Smooth muscle cell (in vitro differentiated cells): Measurements from ENCODE around the gene SF3B2. TPM values are rescaled to one million over a fixed set of nuclear protein-coding genes. Genes with fewer than 3 reads are reported as not detected.
A peak's percentile ranks its signal among the peaks of the same experiment; 100 is the strongest.
"Not testable (repeated sequence)": the region's sequence is repeated elsewhere in the genome, so short reads cannot be mapped to it uniquely, and the experiment has no call there.

Source experiments
- DNase-seq: peaks from one replicate; lab custom pipeline; 2025; ENCODE audit not compliant: unreplicated experiment; lab: John Stamatoyannopoulos, UW
- H2AFZ ChIP-seq: fragments of 200-600 bp; sonication (generic); 2 replicates; pipeline ENCODE4 v1.6.0; 2016; ENCODE audit warnings: antibody characterized with exemption, low read depth, mild to moderate bottlenecking
- H3F3A ChIP-seq: fragments of 200-600 bp; sonication (generic); 2 replicates; pipeline ENCODE4 v1.6.0; 2017; ENCODE audit warnings: antibody characterized with exemption, low read depth
- H3K27ac ChIP-seq: fragments of 200-600 bp; sonication (generic); 2 replicates; pipeline ENCODE4 v1.5.1; 2016; ENCODE audit warnings: low read depth, mild to moderate bottlenecking
- H3K27me3 ChIP-seq: fragments of 200-600 bp; sonication (generic); 2 replicates; pipeline ENCODE4 v1.6.1; 2016; ENCODE audit warnings: low read depth, mild to moderate bottlenecking
- H3K36me3 ChIP-seq: fragments of 200-600 bp; sonication (generic); 2 replicates; pipeline ENCODE4 v1.5.1; 2016; ENCODE audit warnings: low read depth
- H3K4me1 ChIP-seq: fragments of 200-600 bp; sonication (generic); 2 replicates; pipeline ENCODE4 v1.5.1; 2016; ENCODE audit warnings: low read depth
- H3K4me2 ChIP-seq: fragments of 200-600 bp; sonication (generic); 2 replicates; pipeline ENCODE4 v1.6.0; 2016; ENCODE audit warnings: mild to moderate bottlenecking
- H3K4me3 ChIP-seq: fragments of 200-600 bp; sonication (generic); 2 replicates; pipeline ENCODE4 v1.5.1; 2016; ENCODE audit warnings: mild to moderate bottlenecking
- H3K79me2 ChIP-seq: fragments of 200-600 bp; sonication (generic); 2 replicates; pipeline ENCODE4 v1.6.0; 2016; ENCODE audit warnings: low read depth, mild to moderate bottlenecking
- H3K9ac ChIP-seq: fragments of 200-600 bp; sonication (generic); 2 replicates; pipeline ENCODE4 v1.6.0; 2016; ENCODE audit warnings: low read depth
- H3K9me3 ChIP-seq: fragments of 200-600 bp; sonication (generic); replicated peaks from 2 replicates; pipeline ENCODE4 v1.5.1; 2016; ENCODE audit warnings: low read depth
- H4K20me1 ChIP-seq: fragments of 200-600 bp; sonication (generic); 2 replicates; pipeline ENCODE4 v1.6.0; 2016; ENCODE audit warnings: low read depth
- CTCF ChIP-seq: fragments of 200-600 bp; sonication (generic); IDR thresholded peaks from 2 replicates; pipeline ENCODE4 v1.5.1; 2017; ENCODE audit warnings: borderline replicate concordance, mild to moderate bottlenecking, antibody characterized with exemption; ENCODE audit not compliant: insufficient read depth, poor library complexity, severe bottlenecking
- WGBS: methylation state at CpG from one replicate; pipeline ENCODE4 v1.1.7; 2016; ENCODE audit warnings: low lambda C conversion rate; 5-methylcytosine and 5-hydroxymethylcytosine counted together
- polyA plus RNA-seq: library from polyadenylated mRNA; unstranded; fragments of >200 nt; fragmentation: Nextera tagmentation; extraction: Ambion mirVana; gene quantifications from 2 replicates; pipeline ENCODE4 v1.2.1, GENCODE V29; 2016
- total RNA-seq: library from RNA; depleted of rRNA; stranded (reverse); fragments of >200 nt; gene quantifications from 2 replicates; pipeline ENCODE4 v1.2.3, GENCODE V29; 2014

SF3B2 gene
- total and polyA plus RNA-seq, 2 experiments from 2014 or later = 125 to 182 TPM

- WGBS = 96% methylated on average over 1 of the region's 1 CpG
- Histone ChIP-seq H3K79me2 (peaks cover 83% of the 10 kb centered on the region), H3K9me3 (no peaks in the 10 kb centered on the region), H3K9ac (no peak overlapping the region), H3K4me3 (no peak overlapping the region), H2AFZ (no peak overlapping the region), H3K27ac (no peak overlapping the region), H3K4me1 (peaks cover 13% of the 10 kb centered on the region), H3K36me3 (no peaks in the 10 kb centered on the region), H3F3A (peaks cover 9% of the 10 kb centered on the region), H4K20me1 (peaks cover 64% of the 10 kb centered on the region), H3K4me2 (no peak overlapping the region), H3K27me3 (no peaks in the 10 kb centered on the region)
- no peak for TF ChIP-seq CTCF
- no peak for DNase-seq
Observed at GRCh38 chr11:66073669-66074068, 21.5 kb downstream of the SF3B2 start.

- H3K4me2 ChIP-seq = no peak overlapping the region
- H3K27me3 ChIP-seq = no peaks in the 10 kb centered on the region
- no peak for TF ChIP-seq CTCF
- no peak for DNase-seq
- H4K20me1 ChIP-seq = peaks cover 79% of the 10 kb centered on the region
- H2AFZ ChIP-seq = no peak overlapping the region
- H3K4me3 ChIP-seq = no peak overlapping the region
- H3K4me1 ChIP-seq = peaks cover 15% of the 10 kb centered on the region
- H3K9me3 ChIP-seq = no peaks in the 10 kb centered on the region
- no peak overlapping the region for H3K27ac ChIP-seq
- H3K79me2 ChIP-seq = peaks cover 99% of the 10 kb centered on the region
- peaks cover 24% of the 10 kb centered on the region for H3F3A ChIP-seq
- H3K9ac ChIP-seq = no peak overlapping the region
- 88% methylated on average over 4 of the region's 4 CpGs for whole genome bisulfite sequencing
- no peaks in the 10 kb centered on the region for H3K36me3 ChIP-seq
Observed at GRCh38 chr11:66075273-66075672, 23.1 kb downstream of the SF3B2 start.

- Histone ChIP-seq H3K27ac (no peak overlapping the region), H2AFZ (no peak overlapping the region), H3K9ac (no peak overlapping the region), H3K36me3 (no peaks in the 10 kb centered on the region), H3K27me3 (no peaks in the 10 kb centered on the region), H3K79me2 (peaks cover 98% of the 10 kb centered on the region), H3K4me3 (no peak overlapping the region), H3K4me1 (peaks cover 24% of the 10 kb centered on the region), H3K4me2 (no peak overlapping the region), H3F3A (peaks cover 32% of the 10 kb centered on the region), H3K9me3 (no peaks in the 10 kb centered on the region), H4K20me1 (peaks cover 74% of the 10 kb centered on the region)
- WGBS = 91% methylated on average over 9 of the region's 9 CpGs
- no peak for DNase-seq
- TF ChIP-seq CTCF = no peak
Observed at GRCh38 chr11:66076561-66076960, 24.4 kb downstream of the SF3B2 start.

GRCh38 chr11:66077927-66078326, 25.8 kb downstream of the SF3B2 start:
- H3K9me3 ChIP-seq = no peaks in the 10 kb centered on the region
- no peaks in the 10 kb centered on the region for H3K36me3 ChIP-seq
- H3F3A ChIP-seq = peaks cover 35% of the 10 kb centered on the region
- H3K9ac ChIP-seq = no peak overlapping the region
- peaks cover 70% of the 10 kb centered on the region for H4K20me1 ChIP-seq
- H3K4me3 ChIP-seq = no peak overlapping the region
- no peak overlapping the region for H3K4me2 ChIP-seq
- H3K79me2 ChIP-seq = peaks cover 98% of the 10 kb centered on the region
- no peaks in the 10 kb centered on the region for H3K27me3 ChIP-seq
- no peak overlapping the region for H2AFZ ChIP-seq
- DNase-seq = no peak
- WGBS = 95% methylated on average over 3 of the region's 3 CpGs
- no peak for TF ChIP-seq CTCF
- peaks cover 19% of the 10 kb centered on the region for H3K4me1 ChIP-seq
- H3K27ac ChIP-seq = peak overlapping the region; percentile 87

GRCh38 chr11:66078949-66079348, 26.8 kb downstream of the SF3B2 start:
- H3K36me3 ChIP-seq, H3K27me3 ChIP-seq, H3K9ac ChIP-seq, H3K9me3 ChIP-seq, H3K4me3 ChIP-seq, DNase-seq, H2AFZ ChIP-seq: not testable (repeated sequence)
- Histone ChIP-seq H3F3A (peaks cover 35% of the 10 kb centered on the region), H3K79me2 (peaks cover 98% of the 10 kb centered on the region), H3K4me2 (peak overlapping the region; percentile 12), H3K4me1 (peaks cover 30% of the 10 kb centered on the region), H3K27ac (peak overlapping the region; percentile 87), H4K20me1 (peaks cover 71% of the 10 kb centered on the region)
- 84% methylated on average over 7 of the region's 7 CpGs for whole genome bisulfite sequencing
